Measurements from ENCODE around the gene ZNF462. TPM values are rescaled to one million over a fixed set of nuclear protein-coding genes. Genes with fewer than 3 reads are reported as not detected.
"Not testable (repeated sequence)": the region's sequence is repeated elsewhere in the genome, so short reads cannot be mapped to it uniquely, and the experiment has no call there.

The ZNF462 gene
- total RNA-seq, 1 donor from 2014 or later: 38.8 TPM

DNA sequence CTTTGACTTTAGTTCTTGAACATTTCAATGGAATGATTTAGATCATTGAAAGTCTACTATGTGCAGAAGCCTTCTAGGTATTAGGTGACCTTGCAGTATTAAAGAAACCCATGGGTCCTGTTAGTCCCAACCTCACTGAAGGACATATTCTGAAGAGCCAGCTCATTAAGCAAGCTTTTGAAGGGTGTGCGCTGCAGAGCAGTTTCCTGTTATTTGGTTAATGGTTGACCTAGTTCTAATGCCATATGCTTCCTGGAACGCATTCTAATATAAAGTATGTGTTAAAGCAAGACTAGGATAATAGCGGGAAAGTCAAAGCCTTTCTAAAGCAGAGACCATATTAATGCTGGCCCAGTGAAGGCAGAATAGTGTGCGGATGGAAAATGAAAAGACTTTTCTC, 20.1 kb downstream of the ZNF462 start:
- DNase-seq (ENCODE audit: low spot score): no peak
- intact Hi-C loops (cut with DNase I): no loop called here

DNA sequence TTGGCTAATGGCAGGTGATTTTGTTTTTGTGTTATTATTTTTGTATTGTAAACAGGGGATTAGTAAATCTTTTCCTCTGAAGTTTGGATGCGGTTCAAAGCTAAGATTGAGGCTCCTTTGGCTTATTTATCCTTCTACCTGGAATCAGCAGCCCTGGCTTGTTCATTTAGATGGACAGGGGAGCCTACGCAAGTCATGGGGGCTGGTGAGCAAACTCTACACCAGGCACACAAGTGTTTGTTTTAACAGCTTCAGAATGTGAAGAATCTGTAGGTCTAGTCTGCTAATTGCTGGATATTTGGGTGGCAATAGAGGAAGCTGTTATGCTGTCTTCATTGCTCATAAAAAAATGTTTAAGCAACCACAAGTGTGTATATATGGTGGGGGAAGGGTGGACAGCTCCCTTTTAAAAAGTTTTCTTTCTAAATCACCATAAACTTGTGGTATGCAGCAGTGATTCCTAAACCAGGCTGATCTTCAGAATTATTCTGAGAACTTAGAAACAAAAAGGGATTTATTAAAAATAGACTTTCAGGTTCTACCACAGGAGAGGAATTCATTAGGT, 20.7 kb downstream of the ZNF462 start:
- intact Hi-C loops (cut with DNase I): no loop called here
- DNase-seq (ENCODE audit: low spot score): no peak

DNA sequence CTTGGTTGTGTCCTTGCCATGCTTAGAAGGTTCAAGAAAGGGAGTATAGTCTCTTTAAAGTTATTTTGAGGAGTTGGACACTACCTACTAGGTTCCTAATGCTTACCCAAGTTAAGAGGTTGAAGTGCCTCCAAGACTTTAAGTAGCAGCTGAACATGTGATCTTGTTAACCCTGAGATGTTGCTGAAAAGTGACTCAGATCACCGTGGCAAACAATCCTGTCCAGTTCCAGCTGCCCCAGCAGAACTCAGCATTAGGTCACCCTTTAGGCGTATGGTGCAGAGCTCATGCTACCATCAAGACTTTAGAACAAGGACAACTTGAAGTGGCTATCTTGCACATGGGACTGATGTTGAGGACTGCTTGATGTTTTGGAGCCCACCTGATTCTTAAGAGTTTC, 22.5 kb downstream of the ZNF462 start:
- no peak for DNase-seq (ENCODE audit: low spot score)

DNA sequence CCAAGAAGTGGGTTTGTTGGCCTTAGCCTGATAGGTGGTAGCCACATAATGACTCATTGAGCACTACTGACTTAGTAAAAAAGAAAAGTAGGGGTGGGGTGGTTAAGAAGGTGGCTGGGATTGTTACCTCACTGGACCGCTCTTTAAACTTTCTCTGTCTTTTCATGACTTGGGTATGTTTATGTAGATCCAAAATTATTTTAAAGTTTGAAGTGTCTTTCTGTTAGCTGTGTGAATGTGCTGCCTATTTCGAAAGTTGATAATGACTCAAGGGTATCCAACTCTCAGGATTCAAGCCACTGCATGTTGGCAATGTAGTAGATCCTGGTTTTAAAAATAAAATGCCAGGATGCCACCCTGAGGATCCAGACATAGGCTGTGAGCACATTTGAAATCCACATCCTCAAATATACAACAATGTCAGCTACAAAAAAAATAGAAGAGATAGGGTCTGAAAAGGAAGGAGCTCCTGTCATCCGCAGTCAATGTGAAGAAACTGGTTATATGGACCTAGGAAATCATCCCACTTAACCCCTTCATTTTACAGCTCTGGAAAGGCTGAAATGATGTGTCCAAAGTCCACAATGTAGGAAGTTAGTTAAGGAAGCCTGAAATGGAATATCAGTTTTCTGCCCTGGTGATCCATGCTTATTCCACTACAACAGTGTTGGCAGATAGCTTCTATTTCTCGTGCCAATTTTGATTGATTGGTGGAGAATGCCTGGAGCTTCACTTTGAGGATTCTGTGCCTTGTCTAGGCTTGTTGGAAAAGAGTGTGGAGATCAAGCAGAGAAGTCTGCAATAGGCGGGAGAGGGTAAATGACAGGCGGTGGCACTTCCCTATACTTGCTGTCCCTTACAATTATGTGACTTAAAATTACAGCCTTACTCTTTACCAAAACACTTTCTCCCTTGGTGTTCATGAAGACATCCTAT, 23.4 kb downstream of the ZNF462 start:
- intact Hi-C loops (cut with DNase I): no loop called here
- no peak for DNase-seq (ENCODE audit: low spot score)

More for the DNA sequence above, 22.5 kb downstream of the ZNF462 start:
- intact Hi-C loops (cut with DNase I): no loop called here

DNA sequence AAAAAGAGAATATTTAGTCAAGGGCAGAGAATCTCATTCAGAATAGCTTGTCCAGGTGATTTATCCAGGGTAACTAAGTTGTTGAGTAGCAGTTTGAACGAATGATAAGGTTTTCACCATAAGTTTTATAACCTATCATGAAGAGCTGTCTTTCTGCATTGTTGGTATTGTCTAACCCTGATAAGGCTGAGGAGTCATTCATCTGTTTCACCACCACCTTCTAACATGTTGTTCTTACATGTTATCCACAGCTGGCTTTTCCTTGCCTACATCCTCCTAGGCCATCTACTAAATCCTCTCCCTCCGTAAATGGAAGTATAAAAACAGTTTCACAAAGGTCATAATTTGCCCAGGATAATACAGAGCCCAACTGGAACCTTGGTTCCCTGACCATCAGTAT, 24.1 kb downstream of the ZNF462 start:
- DNase-seq (ENCODE audit: low spot score): no peak
- intact Hi-C loops (cut with DNase I): no loop called here

DNA sequence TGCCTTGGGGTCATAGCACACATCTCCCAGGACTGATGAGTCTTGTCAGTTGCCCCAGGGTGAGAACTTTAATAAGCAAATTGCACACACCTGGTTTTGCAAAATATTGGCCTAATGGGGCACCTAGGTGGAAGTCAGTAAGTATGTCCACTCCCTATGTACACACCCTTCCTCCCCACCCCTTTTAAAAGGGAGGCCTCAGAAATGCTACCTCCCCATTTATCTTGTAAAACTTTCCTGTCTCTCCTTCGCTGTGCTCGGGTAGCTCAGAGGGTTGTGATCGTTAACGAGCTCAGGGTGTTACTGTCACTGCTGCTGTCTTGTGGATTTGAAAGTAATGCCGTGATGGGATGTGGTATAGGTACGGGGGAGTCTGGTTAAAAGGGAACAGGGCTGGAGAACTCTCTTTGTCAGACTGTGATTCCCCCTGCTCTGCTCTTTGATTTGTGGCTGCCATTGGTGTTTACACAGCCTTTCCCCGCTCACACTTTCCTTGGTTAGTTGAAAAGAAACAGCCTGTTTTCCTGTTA, 26.2 kb downstream of the ZNF462 start:
- DNase-seq (ENCODE audit: low spot score): no peak
- intact Hi-C loops (cut with DNase I): no loop called here

DNA sequence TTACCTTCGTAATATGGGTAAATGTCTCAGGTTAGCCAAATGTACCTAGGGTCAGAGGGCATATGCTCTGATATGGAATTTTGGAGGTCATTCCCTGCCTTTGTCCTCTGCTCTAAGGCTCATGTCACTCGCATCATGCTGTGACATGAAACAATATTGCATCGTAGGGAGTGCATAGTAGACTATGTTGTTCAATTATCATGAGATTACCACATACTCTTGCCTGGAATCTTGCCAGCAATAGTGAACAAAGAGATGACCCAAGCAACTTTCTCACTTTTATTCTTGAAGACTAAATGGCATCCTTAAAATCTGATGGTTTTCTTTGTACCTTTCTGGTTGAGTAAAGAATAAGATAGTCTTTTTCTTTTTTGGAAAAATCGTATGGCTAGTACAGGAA, 27.6 kb downstream of the ZNF462 start:
- no peak for DNase-seq (ENCODE audit: low spot score)
- intact Hi-C loops (cut with DNase I): no loop called here

DNA sequence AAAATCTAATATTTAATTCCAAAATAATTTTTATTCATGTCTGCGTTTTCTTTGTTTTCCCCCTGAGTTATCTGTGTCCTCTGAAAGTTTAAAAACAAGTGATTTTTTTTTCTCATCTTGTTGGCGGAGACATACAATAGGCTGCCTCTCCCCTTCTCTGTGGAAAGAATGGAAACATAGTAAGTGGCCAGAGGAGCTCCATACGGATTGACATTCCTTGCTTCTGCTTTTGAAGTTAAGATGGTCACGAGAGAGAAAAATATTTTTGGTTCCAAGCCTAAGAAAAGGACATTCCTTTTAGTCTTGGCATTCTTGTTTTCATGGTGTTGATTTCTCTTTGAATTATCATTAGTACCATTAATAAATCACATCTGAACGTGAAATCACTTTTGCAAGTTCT, 28.3 kb downstream of the ZNF462 start:
- DNase-seq (ENCODE audit: low spot score): no peak
- intact Hi-C loops (cut with DNase I): no loop called here

DNA sequence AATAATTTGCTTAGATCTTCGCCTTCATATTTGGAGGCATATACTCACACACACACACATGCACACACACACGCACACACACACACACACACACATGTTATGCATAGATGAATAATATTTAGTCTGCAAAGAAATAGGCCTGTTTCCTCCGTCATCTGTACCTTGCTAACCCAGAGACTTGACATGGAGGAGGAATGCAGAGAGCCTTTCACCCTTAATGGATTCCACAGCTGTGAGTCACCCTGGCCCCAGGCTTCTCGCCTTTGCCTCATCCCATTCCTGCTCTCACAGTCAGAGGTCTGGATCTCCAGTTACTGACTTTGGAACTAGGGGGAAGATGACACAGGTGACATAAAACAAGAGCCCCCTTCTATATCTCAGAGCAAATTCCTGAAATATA, 29.7 kb downstream of the ZNF462 start:
- intact Hi-C loops (cut with DNase I): no loop called here
- no peak for DNase-seq (ENCODE audit: low spot score)

DNA sequence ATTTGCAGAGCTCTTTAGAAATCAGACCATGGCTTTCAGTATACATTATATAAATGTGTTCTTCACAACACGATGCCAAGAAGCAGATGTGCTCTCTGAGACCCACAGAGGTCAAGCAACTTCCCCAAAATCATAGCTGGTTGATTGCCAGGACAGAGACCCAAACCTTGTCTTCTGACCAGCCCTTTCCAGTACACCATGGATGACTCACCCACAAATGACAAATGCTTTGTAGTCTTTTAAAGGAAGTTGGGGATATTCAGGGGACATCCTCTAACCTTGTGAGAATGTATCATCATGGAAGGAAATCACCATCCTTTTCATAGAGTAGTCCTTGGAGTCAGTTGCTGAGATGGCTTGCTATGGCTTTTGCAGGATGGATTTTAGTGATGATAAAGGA, 30.1 kb downstream of the ZNF462 start:
- DNase-seq (ENCODE audit: low spot score): no peak
- intact Hi-C loops (cut with DNase I): no loop called here

DNA sequence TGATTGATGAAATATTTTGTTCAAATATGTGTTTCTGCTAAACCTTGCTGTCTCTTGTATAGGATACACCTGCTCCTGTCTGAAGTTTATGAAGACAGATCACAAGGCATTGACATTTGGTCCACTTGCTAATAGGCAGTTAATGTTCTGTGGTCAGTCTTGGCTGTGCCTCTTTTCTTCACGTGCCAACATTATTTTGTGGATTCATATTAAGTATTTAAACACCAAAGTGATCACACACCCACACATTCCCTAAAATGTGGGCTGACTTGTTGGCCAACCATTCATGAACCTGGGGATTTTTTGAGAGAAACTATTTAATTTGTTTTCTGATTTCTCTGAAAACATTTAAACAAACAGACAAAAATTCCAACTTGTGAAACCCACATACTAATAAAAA, 33.7 kb downstream of the ZNF462 start:
- DNase-seq (ENCODE audit: low spot score): no peak
- intact Hi-C loops (cut with DNase I): no loop called here

DNA sequence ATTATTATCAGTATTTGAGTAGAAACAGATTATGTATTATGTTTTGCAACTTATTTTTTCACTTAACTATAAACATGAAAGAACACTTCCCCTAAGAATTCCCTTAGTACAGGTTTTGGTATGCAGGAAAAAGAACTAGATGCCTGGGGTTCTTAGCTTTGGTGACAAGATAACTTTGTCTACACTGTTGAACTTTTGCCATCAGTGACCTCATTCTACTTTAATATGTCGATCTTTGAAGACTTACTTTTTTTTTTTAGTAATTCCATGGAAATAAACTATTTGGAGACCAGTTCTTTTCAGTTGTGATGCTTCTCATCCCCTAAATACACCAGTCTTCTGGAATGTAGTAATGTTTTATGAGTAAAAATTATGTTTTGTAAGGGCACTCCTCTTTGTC, 34.3 kb downstream of the ZNF462 start:
- intact Hi-C loops (cut with DNase I): no loop called here
- no peak for DNase-seq (ENCODE audit: low spot score)

DNA sequence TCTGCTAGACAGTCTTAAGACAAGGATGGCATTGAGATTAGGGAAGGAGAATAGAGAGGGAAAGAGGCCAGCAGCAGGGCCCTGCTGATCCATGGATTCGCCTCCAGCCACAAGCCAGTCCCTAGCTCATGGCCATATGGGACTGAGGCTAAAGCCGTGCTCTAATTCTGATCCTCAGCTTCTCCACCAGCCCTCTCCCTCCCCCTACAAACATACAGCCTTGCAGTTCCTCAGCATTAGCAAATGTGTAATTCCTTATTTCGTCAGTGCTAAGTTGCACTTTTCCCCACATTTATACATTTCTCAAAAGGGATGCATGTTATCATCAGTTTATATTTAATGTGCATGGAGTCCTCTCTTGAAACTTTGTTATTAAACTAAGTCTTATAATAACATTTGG, 34.8 kb downstream of the ZNF462 start:
- intact Hi-C loops (cut with DNase I): no loop called here

DNA sequence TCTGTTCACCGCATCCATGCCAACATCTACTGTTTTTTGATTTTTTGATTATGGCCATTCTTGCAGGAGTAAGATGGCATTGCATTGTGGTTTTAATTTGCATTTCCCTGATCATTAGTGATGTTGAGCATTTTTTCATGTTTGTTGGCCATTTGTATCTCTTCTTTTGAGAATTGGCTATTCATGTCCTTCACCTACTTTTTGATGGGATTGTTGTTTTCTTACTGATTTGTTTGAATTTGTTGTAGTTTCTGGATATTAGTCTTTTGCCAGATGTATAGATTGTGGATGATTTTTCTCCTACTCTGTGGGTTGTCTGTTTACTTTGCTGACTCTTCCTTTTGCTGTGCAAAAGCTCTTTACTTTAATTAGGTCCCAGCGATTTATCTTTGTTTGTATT, 37.6 kb downstream of the ZNF462 start:
- intact Hi-C loops (cut with DNase I); DNase-seq (ENCODE audit: low spot score): not testable (repeated sequence)

More for the DNA sequence above, 34.8 kb downstream of the ZNF462 start:
- DNase-seq (ENCODE audit: low spot score): no peak

DNA sequence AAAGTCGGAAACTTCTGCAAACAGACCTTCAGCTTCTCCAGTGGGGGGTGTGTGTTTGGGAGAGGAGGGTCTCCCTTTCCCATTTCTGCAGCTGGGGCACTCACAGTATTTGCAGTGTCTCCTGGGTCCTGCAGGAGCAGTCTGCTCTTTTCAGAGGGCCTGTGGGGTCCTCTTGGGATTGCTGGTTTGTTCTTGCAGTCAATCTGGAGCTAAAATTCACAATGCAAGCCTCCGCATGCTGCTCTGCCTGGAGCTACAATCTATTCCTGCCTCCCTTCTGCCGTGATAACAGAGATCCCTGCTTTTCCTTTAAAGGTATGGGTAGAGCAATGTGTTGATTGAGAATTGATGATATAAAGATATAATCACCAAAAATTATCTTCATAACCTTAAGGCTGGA, 43.2 kb downstream of the ZNF462 start:
- intact Hi-C loops (cut with DNase I): no loop called here
- DNase-seq (ENCODE audit: low spot score): no peak

DNA sequence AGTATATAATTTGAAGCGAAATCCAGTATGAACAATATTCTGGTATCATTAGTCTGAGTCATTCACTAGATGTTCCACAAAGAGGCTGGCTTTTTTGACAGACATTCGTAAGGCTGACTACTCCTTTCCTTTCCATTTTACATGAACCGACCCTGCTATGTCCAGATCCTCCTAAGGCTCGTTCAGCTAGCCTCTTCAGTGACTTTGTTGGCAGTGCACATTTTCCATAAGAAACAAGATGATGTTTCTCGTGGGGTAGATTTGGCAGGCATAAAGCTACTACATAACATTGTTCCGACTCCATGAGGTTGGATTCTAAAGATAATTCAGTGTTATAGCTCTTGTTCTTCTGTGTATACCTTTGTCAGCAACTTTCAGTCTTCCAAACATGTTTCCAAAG, 49.0 kb downstream of the ZNF462 start:
- intact Hi-C loops (cut with DNase I): no loop called here
- DNase-seq (ENCODE audit: low spot score): no peak

DNA sequence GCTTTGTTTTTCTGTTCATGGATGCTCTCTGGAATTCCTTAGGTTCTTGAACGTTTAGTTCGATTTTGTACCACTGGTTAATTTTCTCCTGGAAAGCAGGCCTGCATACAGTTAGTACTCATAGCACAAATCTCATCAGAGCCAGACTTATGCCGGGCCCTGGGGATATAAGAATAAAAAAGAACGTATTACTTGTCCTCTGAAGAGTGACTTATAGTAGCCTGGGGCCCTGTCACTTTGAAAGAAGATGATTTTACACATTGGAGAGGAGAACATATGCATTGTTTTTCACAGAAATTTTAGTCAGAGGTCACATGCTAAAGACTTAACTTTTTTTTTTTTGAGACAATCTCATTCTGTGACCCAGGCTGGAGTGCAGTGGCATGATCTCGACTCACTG, 50.3 kb downstream of the ZNF462 start:
- no peak for DNase-seq (ENCODE audit: low spot score)
- intact Hi-C loops (cut with DNase I): no loop called here

DNA sequence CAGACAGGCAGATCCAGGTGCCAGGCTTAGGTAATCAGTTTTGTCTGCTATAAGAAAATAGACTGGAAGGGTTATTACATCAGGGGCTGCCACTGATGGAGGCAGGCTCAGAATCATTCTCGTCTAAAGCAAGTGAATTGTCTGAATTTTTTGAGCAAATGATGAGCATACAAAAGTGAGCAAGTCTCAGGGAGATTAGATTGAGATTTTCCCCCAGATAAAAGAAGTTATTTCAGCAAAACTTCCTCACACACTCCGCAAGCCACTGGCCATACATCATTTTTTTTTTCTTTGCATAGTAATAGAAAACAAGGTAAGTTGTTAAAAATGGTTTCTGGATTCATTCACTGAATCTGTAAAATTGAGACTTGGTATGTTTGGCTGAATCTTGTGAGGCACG, 52.9 kb downstream of the ZNF462 start:
- DNase-seq (ENCODE audit: low spot score): no peak
- intact Hi-C loops (cut with DNase I): no loop called here

DNA sequence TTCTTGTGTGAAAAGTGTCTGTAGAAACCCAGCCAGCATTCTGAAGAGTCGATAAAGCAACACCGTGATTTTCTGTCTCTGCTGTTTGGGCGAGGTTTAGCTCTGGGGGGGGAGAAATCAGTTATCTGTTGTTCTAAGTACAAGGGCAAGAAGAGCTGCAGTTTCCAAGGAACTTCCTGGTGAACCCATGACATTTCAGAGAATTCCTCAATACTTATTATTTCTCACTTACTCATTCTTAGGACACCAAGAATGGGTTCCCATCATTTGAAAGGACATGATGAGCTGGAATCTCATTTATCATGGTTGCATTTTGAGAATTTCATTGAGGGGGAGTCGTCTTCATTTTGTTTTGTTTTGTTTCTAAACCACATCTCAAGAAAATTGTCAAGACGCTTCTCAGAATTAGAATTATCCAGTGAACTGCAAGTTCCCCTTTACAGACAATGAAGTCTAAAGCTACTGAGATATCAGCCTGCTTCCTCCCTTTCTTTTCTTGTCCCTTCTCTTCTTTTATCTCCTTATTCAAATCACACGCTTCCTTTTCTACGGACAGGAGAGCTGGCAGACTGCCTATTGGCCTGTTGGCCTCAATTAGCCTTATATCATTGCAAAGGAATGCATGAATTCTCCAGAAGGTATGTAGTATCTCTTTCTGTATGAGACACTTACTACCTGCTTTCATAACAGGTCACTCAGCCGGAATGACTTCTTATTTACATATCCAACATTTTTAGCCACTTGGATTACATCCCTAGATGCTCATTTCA, 53.7 kb downstream of the ZNF462 start:
- no peak for DNase-seq (ENCODE audit: low spot score)
- intact Hi-C loops (cut with DNase I): no loop called here

DNA sequence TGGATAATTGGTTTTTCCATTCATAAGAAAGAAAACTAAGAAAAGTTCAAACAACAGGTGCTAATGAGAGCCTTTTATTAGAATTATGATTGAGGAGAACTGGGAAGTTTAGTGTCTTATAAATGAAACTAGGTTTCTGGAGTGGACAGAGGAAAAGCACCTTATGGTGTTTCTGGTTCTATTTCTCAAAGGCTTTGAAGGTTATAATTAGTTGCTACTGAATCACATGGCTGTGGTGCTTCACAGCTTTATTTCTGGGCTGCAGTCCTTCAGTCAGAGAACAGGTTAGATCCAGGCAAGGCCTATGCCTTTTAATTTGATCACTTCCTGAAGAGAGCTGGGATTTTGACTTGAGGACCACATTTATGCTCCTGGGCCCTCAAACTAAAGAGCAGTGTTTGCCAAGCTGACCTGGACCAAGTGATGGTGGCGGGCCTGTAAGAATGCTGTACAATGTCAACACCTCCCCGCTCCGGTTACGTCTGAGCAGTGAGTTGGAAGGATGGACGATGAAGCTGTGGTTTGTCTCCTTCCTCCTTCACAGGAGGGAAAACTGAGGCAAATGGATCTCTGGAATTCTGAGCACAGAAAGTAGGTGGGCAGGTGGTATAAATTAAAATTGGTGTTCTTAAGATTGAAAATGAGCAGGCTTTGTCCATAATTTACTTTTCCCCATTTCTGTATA, 56.0 kb downstream of the ZNF462 start:
- no peak for DNase-seq (ENCODE audit: low spot score)
- intact Hi-C loops (cut with DNase I): no loop called here
